ENCODE measurements around the gene OPRL1. TPM values are rescaled to one million over a fixed set of nuclear protein-coding genes. Genes with fewer than 3 reads are reported as not detected.
"Not testable (repeated sequence)": the region's sequence is repeated elsewhere in the genome, so short reads cannot be mapped to it uniquely, and the experiment has no call there.

Gene OPRL1
- total RNA-seq, 1 experiment from 2014 or later, result 3.9 TPM

DNA sequence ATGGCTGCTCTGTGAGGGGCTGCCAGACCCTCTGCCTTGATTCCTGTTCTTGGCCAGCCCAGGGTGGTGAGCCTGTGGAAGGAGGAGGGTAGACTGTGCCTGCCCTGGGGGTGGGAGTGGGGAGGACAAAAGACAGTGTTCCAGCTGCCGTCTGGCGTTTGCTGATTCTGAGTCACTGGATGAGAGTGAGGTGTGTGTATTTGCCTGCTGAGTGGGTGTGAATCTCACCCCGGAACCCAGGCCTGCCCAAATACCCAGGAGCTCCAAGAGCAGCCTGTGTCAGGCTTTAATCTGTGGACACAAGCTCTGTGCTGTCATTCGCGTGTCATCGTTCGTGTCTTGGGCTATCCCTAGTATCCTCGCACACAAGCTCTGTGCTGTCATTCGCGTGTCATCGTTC is 6.9 kb downstream of the OPRL1 start:
- intact Hi-C loops (cut with micrococcal nuclease; ENCODE audit: unreplicated experiment) (no loop called here), in situ Hi-C loops (cut with HindIII; ENCODE audit: low pct_unique_long_range_greater_than_20kb, low sequenced_read_pairs) (no loop called here)
- CTCF ChIA-PET, result interaction anchor here (1.1 kb wide), 1 partner anchor 16 kb away, joined by 3 read pairs; no protein-coding TSS in a partner anchor
- Histone ChIP-seq H3K36me3 (ENCODE audit: control insufficient read depth, insufficient read depth, low read length) (no peaks in the 10 kb centered on the region), H3K9me3 (ENCODE audit: control insufficient read depth, insufficient read depth, low read depth, low read length) (no peaks in the 10 kb centered on the region), H3K27me3 (ENCODE audit: control insufficient read depth, insufficient read depth, low read length) (no peaks in the 10 kb centered on the region), H3K4me3 (ENCODE audit: low read depth in 2 of 2, low read length in 2 of 2) (no peak overlapping the region), H3K27ac (ENCODE audit: low read length) (no peak overlapping the region), H3K4me1 (ENCODE audit: control insufficient read depth, insufficient read depth, low read length) (peaks cover 5% of the 10 kb centered on the region)
- BruUV-seq (replicated peaks), result no TSS peak
- no peak for ATAC-seq
- POLR2A ChIA-PET, result no interaction called here
- DNase-seq (ENCODE audit: low read depth, low spot score), result no peak
- TF ChIP-seq, protein P1, sequence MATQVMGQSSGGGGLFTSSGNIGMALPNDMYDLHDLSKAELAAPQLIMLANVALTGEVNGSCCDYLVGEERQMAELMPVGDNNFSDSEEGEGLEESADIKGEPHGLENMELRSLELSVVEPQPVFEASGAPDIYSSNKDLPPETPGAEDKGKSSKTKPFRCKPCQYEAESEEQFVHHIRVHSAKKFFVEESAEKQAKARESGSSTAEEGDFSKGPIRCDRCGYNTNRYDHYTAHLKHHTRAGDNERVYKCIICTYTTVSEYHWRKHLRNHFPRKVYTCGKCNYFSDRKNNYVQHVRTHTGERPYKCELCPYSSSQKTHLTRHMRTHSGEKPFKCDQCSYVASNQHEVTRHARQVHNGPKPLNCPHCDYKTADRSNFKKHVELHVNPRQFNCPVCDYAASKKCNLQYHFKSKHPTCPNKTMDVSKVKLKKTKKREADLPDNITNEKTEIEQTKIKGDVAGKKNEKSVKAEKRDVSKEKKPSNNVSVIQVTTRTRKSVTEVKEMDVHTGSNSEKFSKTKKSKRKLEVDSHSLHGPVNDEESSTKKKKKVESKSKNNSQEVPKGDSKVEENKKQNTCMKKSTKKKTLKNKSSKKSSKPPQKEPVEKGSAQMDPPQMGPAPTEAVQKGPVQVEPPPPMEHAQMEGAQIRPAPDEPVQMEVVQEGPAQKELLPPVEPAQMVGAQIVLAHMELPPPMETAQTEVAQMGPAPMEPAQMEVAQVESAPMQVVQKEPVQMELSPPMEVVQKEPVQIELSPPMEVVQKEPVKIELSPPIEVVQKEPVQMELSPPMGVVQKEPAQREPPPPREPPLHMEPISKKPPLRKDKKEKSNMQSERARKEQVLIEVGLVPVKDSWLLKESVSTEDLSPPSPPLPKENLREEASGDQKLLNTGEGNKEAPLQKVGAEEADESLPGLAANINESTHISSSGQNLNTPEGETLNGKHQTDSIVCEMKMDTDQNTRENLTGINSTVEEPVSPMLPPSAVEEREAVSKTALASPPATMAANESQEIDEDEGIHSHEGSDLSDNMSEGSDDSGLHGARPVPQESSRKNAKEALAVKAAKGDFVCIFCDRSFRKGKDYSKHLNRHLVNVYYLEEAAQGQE (IDR thresholded peaks at IDR 0.05; ENCODE audit: insufficient read depth in 1 of 2, low read depth in 2 of 2, low read length in 1 of 2), result no peak
- TF ChIP-seq SIN3A (IDR thresholded peaks at IDR 0.05; ENCODE audit: borderline replicate concordance, insufficient read depth, low read depth, low read length), result no peak
- no peak for TF ChIP-seq TCF7L2 (IDR thresholded peaks at IDR 0.05; ENCODE audit: low read depth, low read length)

DNA sequence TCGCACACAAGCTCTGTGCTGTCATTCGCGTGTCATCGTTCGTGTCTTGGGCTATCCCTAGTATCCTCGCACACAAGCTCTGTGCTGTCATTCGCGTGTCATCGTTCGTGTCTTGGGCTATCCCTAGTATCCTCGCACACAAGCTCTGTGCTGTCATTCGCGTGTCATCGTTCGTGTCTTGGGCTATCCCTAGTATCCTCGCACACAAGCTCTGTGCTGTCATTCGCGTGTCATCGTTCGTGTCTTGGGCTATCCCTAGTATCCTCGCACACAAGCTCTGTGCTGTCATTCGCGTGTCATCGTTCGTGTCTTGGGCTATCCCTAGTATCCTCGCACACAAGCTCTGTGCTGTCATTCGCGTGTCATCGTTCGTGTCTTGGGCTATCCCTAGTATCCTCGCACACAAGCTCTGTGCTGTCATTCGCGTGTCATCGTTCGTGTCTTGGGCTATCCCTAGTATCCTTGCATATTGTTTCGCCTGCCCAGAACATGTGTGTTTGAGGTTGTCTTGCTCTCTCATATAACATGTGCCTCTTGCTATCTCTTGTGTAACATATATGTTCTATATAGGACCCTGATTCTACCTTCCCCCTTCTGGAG is 7.4 kb downstream of the OPRL1 start:
- BruUV-seq (replicated peaks); intact Hi-C loops (cut with micrococcal nuclease; ENCODE audit: unreplicated experiment); H3K4me1 ChIP-seq (ENCODE audit: control insufficient read depth, insufficient read depth, low read length); H3K27me3 ChIP-seq (ENCODE audit: control insufficient read depth, insufficient read depth, low read length); in situ Hi-C loops (cut with HindIII; ENCODE audit: low pct_unique_long_range_greater_than_20kb, low sequenced_read_pairs); H3K36me3 ChIP-seq (ENCODE audit: control insufficient read depth, insufficient read depth, low read length); POLR2A ChIA-PET; H3K27ac ChIP-seq (ENCODE audit: low read length); H3K9me3 ChIP-seq (ENCODE audit: control insufficient read depth, insufficient read depth, low read depth, low read length); DNase-seq (ENCODE audit: low read depth, low spot score); H3K4me3 ChIP-seq (ENCODE audit: low read depth in 2 of 2, low read length in 2 of 2); ATAC-seq: not testable (repeated sequence)
- CTCF ChIA-PET, result interaction anchor here (1.1 kb wide), 1 partner anchor 15 kb away, joined by 3 read pairs; no protein-coding TSS in a partner anchor

DNA sequence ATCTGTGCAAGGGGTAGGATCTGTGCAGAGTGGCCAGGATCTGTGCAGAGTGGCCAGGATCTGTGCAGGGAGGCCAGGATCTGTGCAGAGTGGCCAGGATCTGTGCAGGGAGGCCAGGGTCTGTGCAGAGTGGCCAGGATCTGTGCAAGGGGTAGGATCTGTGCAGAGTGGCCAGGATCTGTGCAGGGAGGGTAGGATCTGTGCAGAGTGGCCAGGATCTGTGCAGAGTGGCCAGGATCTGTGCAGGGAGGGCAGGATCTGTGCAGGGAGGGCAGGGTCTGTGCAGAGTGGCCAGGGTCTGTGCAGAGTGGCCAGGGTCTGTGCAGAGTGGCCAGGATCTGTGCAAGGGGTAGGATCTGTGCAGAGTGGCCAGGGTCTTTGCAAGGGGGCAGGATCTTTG is 8.7 kb downstream of the OPRL1 start:
- POLR2A ChIA-PET; H3K27ac ChIP-seq (ENCODE audit: low read length); intact Hi-C loops (cut with micrococcal nuclease; ENCODE audit: unreplicated experiment); DNase-seq (ENCODE audit: low read depth, low spot score); H3K9me3 ChIP-seq (ENCODE audit: control insufficient read depth, insufficient read depth, low read depth, low read length); CTCF ChIA-PET; H3K36me3 ChIP-seq (ENCODE audit: control insufficient read depth, insufficient read depth, low read length); H3K27me3 ChIP-seq (ENCODE audit: control insufficient read depth, insufficient read depth, low read length); ATAC-seq; BruUV-seq (replicated peaks); in situ Hi-C loops (cut with HindIII; ENCODE audit: low pct_unique_long_range_greater_than_20kb, low sequenced_read_pairs); H3K4me3 ChIP-seq (ENCODE audit: low read depth in 2 of 2, low read length in 2 of 2); H3K4me1 ChIP-seq (ENCODE audit: control insufficient read depth, insufficient read depth, low read length): not testable (repeated sequence)

DNA sequence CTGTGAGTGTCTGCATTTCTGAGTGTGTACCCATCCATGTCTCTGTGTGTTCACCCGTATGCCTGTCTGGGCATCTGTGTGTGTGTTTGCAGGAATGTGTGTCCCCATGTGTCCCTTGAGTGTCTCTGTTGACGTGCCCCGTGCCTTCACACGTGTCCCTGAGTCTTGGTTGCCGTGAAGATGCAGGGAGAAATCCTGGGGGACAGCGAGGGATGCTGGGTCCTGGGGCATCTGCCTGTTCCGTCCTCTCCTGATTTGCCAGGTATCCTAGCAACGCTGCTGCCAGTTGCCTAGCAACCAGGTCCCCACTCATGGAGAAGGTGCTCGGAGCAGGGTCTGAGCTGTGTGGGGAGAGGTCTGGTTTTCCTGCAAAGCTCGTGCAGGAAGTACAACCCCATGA is 10.3 kb downstream of the OPRL1 start:
- Histone ChIP-seq H3K9me3 (ENCODE audit: control insufficient read depth, insufficient read depth, low read depth, low read length) (no peaks in the 10 kb centered on the region), H3K27me3 (ENCODE audit: control insufficient read depth, insufficient read depth, low read length) (no peaks in the 10 kb centered on the region), H3K4me3 (ENCODE audit: low read depth in 2 of 2, low read length in 2 of 2) (no peak overlapping the region), H3K27ac (ENCODE audit: low read length) (no peak overlapping the region), H3K4me1 (ENCODE audit: control insufficient read depth, insufficient read depth, low read length) (no peaks in the 10 kb centered on the region), H3K36me3 (ENCODE audit: control insufficient read depth, insufficient read depth, low read length) (no peaks in the 10 kb centered on the region)
- in situ Hi-C loops (cut with HindIII; ENCODE audit: low pct_unique_long_range_greater_than_20kb, low sequenced_read_pairs) (no loop called here), intact Hi-C loops (cut with micrococcal nuclease; ENCODE audit: unreplicated experiment) (no loop called here)
- ChIA-PET CTCF (no interaction called here), POLR2A (no interaction called here)
- DNase-seq (ENCODE audit: low read depth, low spot score) (no peak), ATAC-seq (0 out of 2 replicates have a peak, but pooled peaks have one; percentile 5)
- TF ChIP-seq SIN3A (IDR thresholded peaks at IDR 0.05; ENCODE audit: borderline replicate concordance, insufficient read depth, low read depth, low read length) (no peak), TCF7L2 (IDR thresholded peaks at IDR 0.05; ENCODE audit: low read depth, low read length) (no peak), POLR2AphosphoS5 (IDR thresholded peaks at IDR 0.05; ENCODE audit: low read depth, low read length) (no peak)
- TF ChIP-seq, protein P2, sequence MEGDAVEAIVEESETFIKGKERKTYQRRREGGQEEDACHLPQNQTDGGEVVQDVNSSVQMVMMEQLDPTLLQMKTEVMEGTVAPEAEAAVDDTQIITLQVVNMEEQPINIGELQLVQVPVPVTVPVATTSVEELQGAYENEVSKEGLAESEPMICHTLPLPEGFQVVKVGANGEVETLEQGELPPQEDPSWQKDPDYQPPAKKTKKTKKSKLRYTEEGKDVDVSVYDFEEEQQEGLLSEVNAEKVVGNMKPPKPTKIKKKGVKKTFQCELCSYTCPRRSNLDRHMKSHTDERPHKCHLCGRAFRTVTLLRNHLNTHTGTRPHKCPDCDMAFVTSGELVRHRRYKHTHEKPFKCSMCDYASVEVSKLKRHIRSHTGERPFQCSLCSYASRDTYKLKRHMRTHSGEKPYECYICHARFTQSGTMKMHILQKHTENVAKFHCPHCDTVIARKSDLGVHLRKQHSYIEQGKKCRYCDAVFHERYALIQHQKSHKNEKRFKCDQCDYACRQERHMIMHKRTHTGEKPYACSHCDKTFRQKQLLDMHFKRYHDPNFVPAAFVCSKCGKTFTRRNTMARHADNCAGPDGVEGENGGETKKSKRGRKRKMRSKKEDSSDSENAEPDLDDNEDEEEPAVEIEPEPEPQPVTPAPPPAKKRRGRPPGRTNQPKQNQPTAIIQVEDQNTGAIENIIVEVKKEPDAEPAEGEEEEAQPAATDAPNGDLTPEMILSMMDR (IDR thresholded peaks at IDR 0.05), result no peak
- TF ChIP-seq, protein P1 (IDR thresholded peaks at IDR 0.05; ENCODE audit: insufficient read depth in 1 of 2, low read depth in 2 of 2, low read length in 1 of 2), result no peak
- no TSS peak for BruUV-seq (replicated peaks)

Data from Panc1 (cell line).